HFFc6 (cell line): ENCODE measurements around the gene TANGO2. TPM values are rescaled to one million over a fixed set of nuclear protein-coding genes. Genes with fewer than 3 reads are reported as not detected.

Source experiments
- DNase-seq: peaks from one replicate; pipeline ENCODE4 v3.0.0-alpha.2; 2018
- H3K27ac Mint-ChIP-seq: 2 replicates; pipeline ENCODE4 v1.8.0; 2020; ENCODE audit warnings: mild to moderate bottlenecking, mixed read lengths
- H3K27me3 Mint-ChIP-seq: 2 replicates; pipeline ENCODE4 v1.8.0; 2021; ENCODE audit warnings: mild to moderate bottlenecking, moderate library complexity, mixed read lengths; ENCODE audit not compliant: insufficient read depth
- H3K36me3 Mint-ChIP-seq: 2 replicates; pipeline ENCODE4 v1.8.0; 2021; ENCODE audit warnings: low read depth, mixed read lengths
- H3K4me1 Mint-ChIP-seq: 2 replicates; pipeline ENCODE4 v1.8.0; 2020; ENCODE audit warnings: low read depth, mixed read lengths
- H3K4me3 Mint-ChIP-seq: 2 replicates; pipeline ENCODE4 v1.8.0; 2020; ENCODE audit warnings: mild to moderate bottlenecking, moderate library complexity, mixed read lengths
- H3K9me3 Mint-ChIP-seq: 2 replicates; pipeline ENCODE4 v1.8.0; 2020; ENCODE audit warnings: mild to moderate bottlenecking, mixed read lengths
- CTCF ChIP-seq: fragments of 200-600 bp; sonication (generic); IDR thresholded peaks from 2 replicates; pipeline ENCODE4 v1.5.0; 2021; ENCODE audit warnings: antibody characterized with exemption, mild to moderate bottlenecking
- microRNA-seq: library from miRNA; unstranded; fragments of <30 nt; microRNA quantifications from one replicate; pipeline ENCODE4, GENCODE V29; 2019
- total RNA-seq, 6 experiments: library from RNA; stranded (reverse); fragmentation: NEBNext Ultra II Directional; extraction: Animal tissue kit (Norgen Biotek cat#: 25700); gene quantifications; 2 replicates in 1 of 6; 3 replicates in 5 of 6; pipeline ENCODE4 v1.2.3, GENCODE V29; 2021

TANGO2 gene
- total RNA-seq, 6 experiments from 2014 or later, result 28.5 to 38.0 (median 34.9) TPM

GRCh38 chr22:20115691-20116375, 94.9 kb downstream of the TANGO2 start, which contains the start of gene RANBP1:
Gene RANBP1 (plus strand): TSS chr22:20116104. CDS start chr22:20116185, 81 bp downstream.
- Mint-ChIP-seq H3K4me1 (peaks cover 17% of the 10 kb centered on the region), H3K4me3 (peak within 1 kb of the TSS; percentile 88), H3K9me3 (no peaks in the 10 kb centered on the region), H3K27me3 (peaks cover 7% of the 10 kb centered on the region), H3K27ac (peak within 1 kb of the TSS; percentile 81), H3K36me3 (peaks cover 21% of the 10 kb centered on the region)
- no peak for DNase-seq
- peak; percentile 27; the same call in 1 of the 2 replicates for TF ChIP-seq CTCF

GRCh38 chr22:20116376-20116950, 95.6 kb downstream of the TANGO2 start:
- no peaks in the 10 kb centered on the region for H3K9me3 Mint-ChIP-seq
- peaks cover 7% of the 10 kb centered on the region for H3K27me3 Mint-ChIP-seq
- DNase-seq, result no peak
- peak overlapping the region; percentile 81 for H3K27ac Mint-ChIP-seq
- peaks cover 19% of the 10 kb centered on the region for H3K36me3 Mint-ChIP-seq
- peaks cover 17% of the 10 kb centered on the region for H3K4me1 Mint-ChIP-seq
- H3K4me3 Mint-ChIP-seq, result peak overlapping the region; percentile 88
- TF ChIP-seq CTCF, result no peak

Small RNA genes lying within 50 kb of the gene (microRNA-seq; reads per million reads assigned to microRNA genes)
- gene MIR185 (869 reads per million, percentile 74 among the genes with 10 or more reads in this experiment), gene MIR6816 (not detected)

Other genes starting within 250 kb of the TANGO2 start
- 1 to 10 TPM; 6.6 to 9.6 (median 7.6) TPM for gene GNB1L, start 166.2 kb upstream of the TANGO2 start, total RNA-seq
- gene RTL10, start 166.2 kb upstream of the TANGO2 start, total RNA-seq, result 10 to 100 TPM; 17.4 to 22.7 (median 19.2) TPM
- gene COMT, start 79.3 kb upstream of the TANGO2 start, total RNA-seq, result 100 to 1,000 TPM; 215 to 306 (median 234) TPM
- 10 to 100 TPM; 24.8 to 30.6 (median 28.3) TPM for gene TXNRD2, start 79.3 kb upstream of the TANGO2 start, total RNA-seq
- gene ARVCF, start 4.3 kb upstream of the TANGO2 start, total RNA-seq, result 1 to 10 TPM; 1.5 to 3.3 (median 2.0) TPM
- gene DGCR8, start 59.1 kb downstream of the TANGO2 start, total RNA-seq, result 10 to 100 TPM; 19.8 to 24.5 (median 22.0) TPM
- 100 to 1,000 TPM; 177 to 231 (median 226) TPM for gene RANBP1, start 95.0 kb downstream of the TANGO2 start, total RNA-seq
- 10 to 100 TPM; 31.1 to 44.9 (median 38.5) TPM for gene TRMT2A, start 96.1 kb downstream of the TANGO2 start, total RNA-seq
- 100 to 1,000 TPM in 3 of 6 experiments, 10 to 100 TPM in 3; 91.8 to 119 (median 99.1) TPM for gene ZDHHC8, start 110.7 kb downstream of the TANGO2 start, total RNA-seq
- gene CCDC188, start 129.9 kb downstream of the TANGO2 start, total RNA-seq, result 1 to 10 TPM in 4 of 6 experiments, under 1 TPM in 1, not detected in 1; 0.54 to 3.9 (median 2.8) TPM
- under 1 TPM; 0.14 to 0.85 (median 0.35) TPM for gene RTN4R, start 247.2 kb downstream of the TANGO2 start, total RNA-seq